IMR-90 (cell line): ENCODE results near the gene KIF1A. TPM values are rescaled to one million over a fixed set of nuclear protein-coding genes. Genes with fewer than 3 reads are reported as not detected.

Source experiments
- ATAC-seq: fragments of 200-7000 bp; cut with Tn5 transposase; 2 replicates; pipeline ENCODE4 v1.9.1; 2020; ENCODE audit warnings: low read depth, mild to moderate bottlenecking, moderate library complexity
- BruUV-seq: library from RNA; stranded (reverse); fragments of 400-500 nt; replicated peaks from 2 replicates; lab custom pipeline; 2021; lab: Mats Ljungman, UMichigan
- CTCF ChIA-PET: fragments of 300-600 bp; formaldehyde crosslinking; extraction: SDS; loops from one replicate; lab custom pipeline; 2021; ENCODE audit warnings: antibody characterized with exemption; lab: Yijun Ruan, JAX
- POLR2A ChIA-PET: fragments of 300-600 bp; sonication (Branson Sonifier 250); formaldehyde crosslinking; loops from one replicate; lab custom pipeline; 2022; ENCODE audit warnings: antibody characterized with exemption; ENCODE audit not compliant: unreplicated experiment; lab: Charles Lee
- DNase-seq: peaks from one replicate; pipeline ENCODE4 v3.0.0; 2013
- H2AFZ ChIP-seq: replicated peaks from 2 replicates; pipeline ENCODE3; 2013; ENCODE audit warnings: low read length, mild to moderate bottlenecking; ENCODE audit not compliant: poor library complexity
- H2AK5ac ChIP-seq: 2 replicates; pipeline ENCODE4 v1.6.1; 2013; ENCODE audit warnings: low read depth, low read length, inconsistent platforms
- H2AK9ac ChIP-seq: replicated peaks from 2 replicates; pipeline ENCODE3; 2013; ENCODE audit warnings: mild to moderate bottlenecking, low read depth, low read length, moderate library complexity; ENCODE audit not compliant: poor library complexity
- H2BK120ac ChIP-seq: 2 replicates; pipeline ENCODE4 v1.6.1; 2013; ENCODE audit warnings: low read depth, low read length, inconsistent platforms
- H2BK15ac ChIP-seq: 3 replicates; pipeline ENCODE4 v1.6.1; 2013; ENCODE audit warnings: low read depth, low read length, inconsistent platforms
- H2BK20ac ChIP-seq: 2 replicates; pipeline ENCODE4 v1.6.1; 2013; ENCODE audit warnings: low read depth, mild to moderate bottlenecking, inconsistent platforms, low read length, moderate library complexity
- H2BK5ac ChIP-seq: 2 replicates; pipeline ENCODE4 v1.6.1; 2013; ENCODE audit warnings: mild to moderate bottlenecking, low read depth, low read length, inconsistent platforms; ENCODE audit not compliant: poor library complexity, severe bottlenecking
- H3K14ac ChIP-seq: replicated peaks from 2 replicates; pipeline ENCODE4 v1.6.1; 2013; ENCODE audit warnings: low read depth, low read length, inconsistent platforms
- H3K18ac ChIP-seq: 2 replicates; pipeline ENCODE4 v1.6.1; 2013; ENCODE audit warnings: low read depth, low read length, control low read depth
- H3K23ac ChIP-seq: 2 replicates; pipeline ENCODE4 v1.6.1; 2013; ENCODE audit warnings: low read depth, low read length, inconsistent platforms
- H3K27ac ChIP-seq: 2 replicates; pipeline ENCODE4 v1.5.1; 2013; ENCODE audit warnings: mild to moderate bottlenecking, control low read depth, low read length; ENCODE audit not compliant: insufficient read depth
- H3K27me3 ChIP-seq: 2 replicates; pipeline ENCODE4 v1.6.1; 2013; ENCODE audit warnings: low read length; ENCODE audit not compliant: control insufficient read depth, insufficient read depth
- H3K36me3 ChIP-seq: 2 replicates; pipeline ENCODE4 v1.6.1; 2013; ENCODE audit warnings: low read length, mixed read lengths; ENCODE audit not compliant: control insufficient read depth, insufficient read depth
- H3K4ac ChIP-seq: 2 replicates; pipeline ENCODE4 v1.6.1; 2013; ENCODE audit warnings: low read depth, low read length, inconsistent platforms
- H3K4me1 ChIP-seq: 2 replicates; pipeline ENCODE4 v1.6.1; 2013; ENCODE audit warnings: low read length, mixed read lengths; ENCODE audit not compliant: control insufficient read depth, insufficient read depth
- H3K4me2 ChIP-seq: 2 replicates; pipeline ENCODE4 v1.6.1; 2013; ENCODE audit warnings: low read depth, mild to moderate bottlenecking, control low read depth, low read length, moderate library complexity
- H3K4me3 ChIP-seq: 2 replicates; pipeline ENCODE4 v1.5.1; 2013; ENCODE audit warnings: low read depth, mild to moderate bottlenecking, control low read depth, low read length, moderate library complexity; ENCODE audit not compliant: insufficient read depth
- H3K56ac ChIP-seq: 2 replicates; pipeline ENCODE4 v1.6.1; 2013; ENCODE audit warnings: low read length, inconsistent platforms; ENCODE audit not compliant: insufficient read depth; ENCODE audit errors: extremely low read depth
- H3K79me1 ChIP-seq, 2 experiments: 2 replicates each; pipeline ENCODE4 v1.6.1; 2013; ENCODE audit warnings: low read length in 2 of 2, inconsistent platforms in 1 of 2, low read depth in 1 of 2
- H3K9ac ChIP-seq: 2 replicates; pipeline ENCODE4 v1.6.1; 2013; ENCODE audit warnings: low read depth, low read length, control low read depth
- H3K9me1 ChIP-seq: 2 replicates; pipeline ENCODE4 v1.6.1; 2013; ENCODE audit warnings: low read length, inconsistent platforms; ENCODE audit not compliant: insufficient read depth
- H3K9me3 ChIP-seq: 2 replicates; pipeline ENCODE4 v1.6.1; 2013; ENCODE audit warnings: low read length; ENCODE audit not compliant: control insufficient read depth, insufficient read depth
- H4K20me1 ChIP-seq: 2 replicates; pipeline ENCODE4 v1.6.1; 2013; ENCODE audit warnings: low read length, inconsistent platforms; ENCODE audit not compliant: insufficient read depth
- H4K5ac ChIP-seq: 2 replicates; pipeline ENCODE4 v1.6.1; 2013; ENCODE audit warnings: mild to moderate bottlenecking, low read depth, low read length, control low read depth
- H4K8ac ChIP-seq, 2 experiments: 2 replicates each; pipeline ENCODE4 v1.6.1; 2013; ENCODE audit warnings: low read depth in 2 of 2, low read length in 2 of 2, control low read depth in 1 of 2, inconsistent platforms in 1 of 2
- H4K91ac ChIP-seq: 2 replicates; pipeline ENCODE4 v1.6.1; 2013; ENCODE audit warnings: low read depth, low read length, inconsistent platforms; ENCODE audit not compliant: insufficient read depth
- MXI1 ChIP-seq: IDR thresholded peaks from 2 replicates; pipeline ENCODE4 v1.6.1; 2012; ENCODE audit warnings: low read depth, mild to moderate bottlenecking, low read length, moderate library complexity, borderline replicate concordance
- NFE2L2 ChIP-seq: fragments of 150-350 bp; IDR thresholded peaks from 2 replicates; pipeline ENCODE4 v1.6.1; 2016; ENCODE audit warnings: low read depth, mild to moderate bottlenecking, low read length
- RFX5 ChIP-seq: IDR thresholded peaks from 2 replicates; pipeline ENCODE4 v1.8.0; 2012; ENCODE audit warnings: low read depth, mild to moderate bottlenecking, low read length, moderate library complexity
- WGBS, 2 experiments: methylation state at CpG; one replicate each; pipeline versions ENCODE4 v1.1.5 to v1.1.7; 2013; ENCODE audit warnings: missing lambda C conversion rate in 2 of 2; ENCODE audit not compliant: insufficient read length in 1 of 2; ENCODE audit errors: extremely low coverage in 2 of 2; 5-methylcytosine and 5-hydroxymethylcytosine counted together
- dilution Hi-C: fragments of 300-500 bp; cut with HindIII; formaldehyde crosslinking; loops from one replicate; pipeline ENCODE4 v1.14.3; 2018; ENCODE audit warnings: low sequenced_read_pairs; ENCODE audit not compliant: unreplicated experiment
- in situ Hi-C: fragments of 300-500 bp; cut with MboI; formaldehyde crosslinking; loops from 3 replicates; pipeline ENCODE4 v1.14.3; 2019; ENCODE audit warnings: low sequenced_read_pairs, inconsistent platforms, mixed read lengths
- intact Hi-C: fragments of 100-400 bp; cut with micrococcal nuclease; formaldehyde crosslinking; loops from 2 replicates; pipeline ENCODE4 v1.10.0; 2022
- polyA plus RNA-seq, 3 experiments: library from polyadenylated mRNA; depleted of rRNA; stranded (reverse); fragments of >200 nt; gene quantifications; 2 replicates each; pipeline ENCODE4 v1.2.3, GENCODE V29; 2012; ENCODE audit warnings: low replicate concordance in 1 of 3
- total RNA-seq: library from RNA; depleted of rRNA; stranded (reverse); fragments of >200 nt; gene quantifications from 2 replicates; pipeline ENCODE4 v1.2.3, GENCODE V29; 2012
- TF ChIP-seq, protein P1 (sequence below): fragments of 150-350 bp; IDR thresholded peaks from 2 replicates; pipeline ENCODE4 v1.6.1; 2017; ENCODE audit warnings: mild to moderate bottlenecking, antibody characterized with exemption, low read length, low read depth

The KIF1A gene
- total and polyA plus RNA-seq, 2 of the 4 experiments (the other 2 are of a cell fraction) = under 0.01 TPM; not detected in 1

DNA sequence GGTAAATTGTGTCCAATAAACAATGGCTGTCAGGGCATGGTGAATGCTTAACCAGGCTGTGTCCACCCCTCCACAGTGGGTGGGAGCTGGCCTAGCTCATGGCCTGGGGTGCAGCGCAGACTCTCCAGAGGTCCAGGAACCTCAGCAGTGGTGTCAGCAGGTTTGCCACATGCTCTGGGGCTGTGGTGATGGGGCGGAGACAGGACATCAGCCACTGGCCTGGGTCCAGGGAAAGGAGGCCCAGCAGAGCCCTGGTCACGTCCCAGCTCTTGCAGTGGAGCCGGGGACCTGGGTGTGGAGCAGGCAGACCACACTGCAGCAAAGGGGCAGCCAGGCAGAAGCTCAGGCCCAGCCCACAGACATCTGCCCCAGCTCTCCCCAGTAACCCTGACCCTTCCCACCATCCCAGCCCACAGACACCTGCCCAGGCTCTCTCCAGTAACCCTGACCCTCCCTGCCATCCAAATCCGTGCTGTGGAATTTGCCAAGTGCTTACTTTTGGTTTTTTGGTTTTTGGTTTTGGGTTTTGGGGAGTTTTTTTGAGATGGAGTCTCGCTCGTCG, 13.8 kb upstream of the KIF1A start:
- Histone ChIP-seq H4K91ac (no peak overlapping the region), H3K4me3 (no peak overlapping the region), H3K4me1 (peaks cover 8% of the 10 kb centered on the region; the same call in 1 of the 2 replicates), H2AK5ac (no peak overlapping the region), H2BK15ac (no peak overlapping the region), H3K4ac (no peak overlapping the region), H3K27me3 (peaks cover 36% of the 10 kb centered on the region), H4K5ac (no peak overlapping the region), H2BK20ac (no peak overlapping the region), H2BK5ac (no peak overlapping the region), H2AFZ (no peak overlapping the region), H3K27ac (no peak overlapping the region), H3K18ac (no peak overlapping the region), H2AK9ac (no peak overlapping the region), H3K79me1 (no peaks in the 10 kb centered on the region), H2BK120ac (no peak overlapping the region), H3K9ac (no peak overlapping the region), H3K4me2 (no peak overlapping the region), H3K56ac (no peak overlapping the region), H3K23ac (no peak overlapping the region), H3K9me1 (no peaks in the 10 kb centered on the region), H3K36me3 (no peaks in the 10 kb centered on the region), H4K20me1 (no peaks in the 10 kb centered on the region; the same call in 1 of the 2 replicates), H3K14ac (no peak overlapping the region), H3K9me3 (no peaks in the 10 kb centered on the region), H4K8ac (no peak overlapping the region)
- in situ Hi-C loops = no loop called here
- ChIA-PET CTCF (no interaction called here), POLR2A (no interaction called here)
- dilution Hi-C loops = no loop called here
- TF ChIP-seq, protein P1, sequence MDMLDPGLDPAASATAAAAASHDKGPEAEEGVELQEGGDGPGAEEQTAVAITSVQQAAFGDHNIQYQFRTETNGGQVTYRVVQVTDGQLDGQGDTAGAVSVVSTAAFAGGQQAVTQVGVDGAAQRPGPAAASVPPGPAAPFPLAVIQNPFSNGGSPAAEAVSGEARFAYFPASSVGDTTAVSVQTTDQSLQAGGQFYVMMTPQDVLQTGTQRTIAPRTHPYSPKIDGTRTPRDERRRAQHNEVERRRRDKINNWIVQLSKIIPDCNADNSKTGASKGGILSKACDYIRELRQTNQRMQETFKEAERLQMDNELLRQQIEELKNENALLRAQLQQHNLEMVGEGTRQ = no peak
- no peak for TF ChIP-seq MXI1
- no peak for TF ChIP-seq RFX5
- TF ChIP-seq NFE2L2 = no peak
- no TSS peak for BruUV-seq
- ATAC-seq (no peak), DNase-seq (no peak)
- 53% methylated on average over 2 of the region's 8 CpGs; no CpG with 5 or more reads in 1 of the 2 experiments for WGBS, 2 experiments
- intact Hi-C loops = loop anchor here (2.0 kb wide), 1 partner anchor 267 kb away; no protein-coding TSS in a partner anchor
